GM12878 (cell line): ENCODE data around the gene COL28A1. TPM values are rescaled to one million over a fixed set of nuclear protein-coding genes. Genes with fewer than 3 reads are reported as not detected.

ENCODE experiments used
- ATAC-seq: fragments of 200-7000 bp; cut with Tn5 transposase; 3 replicates; pipeline ENCODE4 v1.9.1; 2020; ENCODE audit warnings: mild to moderate bottlenecking, moderate library complexity
- BruUV-seq: library from RNA; stranded (reverse); fragments of 400-500 nt; replicated peaks from 2 replicates; lab custom pipeline; 2021; lab: Mats Ljungman, UMichigan
- CTCF ChIA-PET: fragments of 300-600 bp; sonication (Branson Sonifier 250); formaldehyde crosslinking; extraction: SDS; loops from one replicate; lab custom pipeline; 2021; ENCODE audit warnings: inconsistent platforms; lab: Yijun Ruan, JAX
- POLR2A ChIA-PET: fragments of 350-600 bp; formaldehyde crosslinking; extraction: SDS; loops from one replicate; lab custom pipeline; 2021; ENCODE audit warnings: inconsistent platforms; lab: Charles Lee
- RAD21 ChIA-PET: fragments of 300-600 bp; sonication (Branson Sonifier 250); formaldehyde crosslinking; loops from one replicate; lab custom pipeline; 2023; ENCODE audit warnings: antibody characterized with exemption; ENCODE audit not compliant: unreplicated experiment; lab: Charles Lee
- SMC1A ChIA-PET: fragments of 300-600 bp; sonication (Branson Sonifier 250); formaldehyde crosslinking; loops from one replicate; lab custom pipeline; 2023; ENCODE audit not compliant: unreplicated experiment, uncharacterized antibody; lab: Charles Lee
- DNase-seq: peaks from one replicate; pipeline ENCODE4 v3.0.0-alpha.2; 2011; ENCODE audit warnings: low read depth, low spot score
- FAIRE-seq: peaks from 3 replicates; lab custom pipeline; 2011; peaks lifted over from hg19 to GRCh38; lab: Jason Lieb, UNC
- H2AFZ ChIP-seq: 2 replicates; pipeline ENCODE4 v1.6.0; 2011; ENCODE audit warnings: low read depth, low read length, control low read depth; ENCODE audit not compliant: control insufficient read depth
- H3K27ac ChIP-seq: 2 replicates; pipeline ENCODE4 v1.5.1; 2011; ENCODE audit warnings: control low read depth; ENCODE audit not compliant: control insufficient read depth, insufficient read depth
- H3K27me3 ChIP-seq, 2 experiments: replicated peaks in 1 of 2; 2 replicates each; pipeline versions ENCODE4 v1.6.0 to v1.6.1; 2011; ENCODE audit warnings: low read length in 1 of 2; ENCODE audit not compliant: control insufficient read depth in 2 of 2, insufficient read depth in 2 of 2
- H3K36me3 ChIP-seq, 2 experiments: 2 replicates each; pipeline ENCODE4 v1.5.1; 2011; ENCODE audit warnings: low read length in 1 of 2; ENCODE audit not compliant: control insufficient read depth in 2 of 2, insufficient read depth in 2 of 2
- H3K4me1 ChIP-seq: 2 replicates; pipeline ENCODE4 v1.6.1; 2011; ENCODE audit warnings: mild to moderate bottlenecking, low read length, moderate library complexity, mixed read lengths; ENCODE audit not compliant: control insufficient read depth, insufficient read depth
- H3K4me2 ChIP-seq: 2 replicates; pipeline ENCODE4 v1.6.0; 2011; ENCODE audit warnings: control low read depth; ENCODE audit not compliant: control insufficient read depth, insufficient read depth
- H3K4me3 ChIP-seq: fragments of 200-600 bp; sonication (generic); 2 replicates; pipeline ENCODE4 v1.5.1; 2016
- H3K79me2 ChIP-seq: 2 replicates; pipeline ENCODE4 v1.6.0; 2011; ENCODE audit warnings: low read length; ENCODE audit not compliant: control insufficient read depth, insufficient read depth
- H3K9ac ChIP-seq: 2 replicates; pipeline ENCODE4 v1.8.0; 2011; ENCODE audit warnings: low read length, control low read depth, mixed read lengths; ENCODE audit not compliant: control insufficient read depth, insufficient read depth
- H3K9me3 ChIP-seq: replicated peaks from 3 replicates; pipeline ENCODE4 v1.5.1; 2011; ENCODE audit warnings: mild to moderate bottlenecking, low read length; ENCODE audit not compliant: control insufficient read depth, insufficient read depth
- H4K20me1 ChIP-seq: 2 replicates; pipeline ENCODE4 v1.6.0; 2011; ENCODE audit not compliant: control insufficient read depth, insufficient read depth
- BACH1 ChIP-seq: fragments of 450-650 bp; IDR thresholded peaks from 2 replicates; pipeline ENCODE4 v1.6.1; 2017; ENCODE audit warnings: mild to moderate bottlenecking, borderline replicate concordance
- BRCA1 ChIP-seq: IDR thresholded peaks from 2 replicates; pipeline ENCODE4 v1.6.1; 2011; ENCODE audit warnings: low read depth, low read length, improper control_type of control experiment
- CHD4 ChIP-seq: fragments of 200-600 bp; sonication (generic); IDR thresholded peaks from 2 replicates; pipeline ENCODE4 v1.6.1; 2016; ENCODE audit warnings: mild to moderate bottlenecking
- MXI1 ChIP-seq: fragments of 150-350 bp; IDR thresholded peaks from 2 replicates; pipeline ENCODE4 v1.6.1; 2011; ENCODE audit warnings: low read depth, mild to moderate bottlenecking, inconsistent platforms, low read length, improper control_type of control experiment
- NR2C1 ChIP-seq: fragments of 450-650 bp; IDR thresholded peaks from 2 replicates; pipeline ENCODE4 v1.6.1; 2017; ENCODE audit warnings: antibody characterized with exemption, mild to moderate bottlenecking, moderate library complexity
- POLR2AphosphoS5 ChIP-seq: IDR thresholded peaks from 2 replicates; pipeline ENCODE4 v1.6.1; 2011; ENCODE audit warnings: mild to moderate bottlenecking, low read length, inconsistent platforms
- RELA ChIP-seq: fragments of 450-650 bp; IDR thresholded peaks from 2 replicates; pipeline ENCODE4 v1.8.0; 2014; ENCODE audit warnings: borderline replicate concordance; ENCODE audit not compliant: partially characterized antibody
- SMARCA5 ChIP-seq: fragments of 450-650 bp; IDR thresholded peaks from 2 replicates; pipeline ENCODE4 v1.6.1; 2017; ENCODE audit warnings: mild to moderate bottlenecking
- SPI1 ChIP-seq: IDR thresholded peaks from 2 replicates; pipeline ENCODE4 v1.6.1; 2011; ENCODE audit warnings: low read depth, mild to moderate bottlenecking, low read length, moderate library complexity, borderline replicate concordance; ENCODE audit not compliant: insufficient read depth
- ZNF207 ChIP-seq: fragments of 450-650 bp; IDR thresholded peaks from 2 replicates; pipeline ENCODE4 v1.6.1; 2014; ENCODE audit warnings: antibody characterized with exemption, mild to moderate bottlenecking, borderline replicate concordance
- WGBS: methylation state at CpG from one replicate; pipeline ENCODE4 v1.1.6; 2016; ENCODE audit warnings: low lambda C conversion rate; ENCODE audit not compliant: insufficient replicate concordance, insufficient coverage; ENCODE audit errors: missing lambda C conversion rate; 5-methylcytosine and 5-hydroxymethylcytosine counted together
- in situ Hi-C: fragments of 300-500 bp; cut with MboI; formaldehyde crosslinking; loops from 9 replicates; pipeline ENCODE4 v1.14.3; 2018; ENCODE audit warnings: mixed read lengths
- intact Hi-C: fragments of 100-400 bp; cut with micrococcal nuclease; formaldehyde crosslinking; loops from one replicate; pipeline ENCODE4 v1.14.2; 2022; ENCODE audit not compliant: unreplicated experiment
- polyA plus RNA-seq, 11 experiments: library from polyadenylated mRNA; depleted of rRNA in 4 of 11; unstranded in 6 of 11; stranded (reverse) in 5 of 11; fragments of >200 nt; fragmentation: Nextera tagmentation in 4 of 11; fragmentation: Illumina TruSeq in 1 of 11; extraction: Ambion mirVana in 4 of 11; extraction: Trizol in 1 of 11; gene quantifications; 1 replicate in 1 of 11; 2 replicates in 10 of 11; pipeline versions ENCODE4 v1.2.1 to v1.2.3, GENCODE V29; 2011 to 2016; ENCODE audit warnings: inconsistent platforms in 2 of 11, missing spikeins in 2 of 11, low read depth in 1 of 11
- total RNA-seq, 4 experiments: library from RNA; depleted of rRNA in 3 of 4; stranded (reverse); fragments of >200 nt in 3 of 4; fragmentation: Illumina TruSeq in 1 of 4; extraction: Trizol in 1 of 4; gene quantifications; 2 replicates each; pipeline versions ENCODE4 v1.2.1 to v1.2.3, GENCODE V29; 2013 to 2021

Gene COL28A1
- total and polyA plus RNA-seq, 10 of the 15 experiments (the other 5 are each of a cell fraction or from before 2014, with no cell fraction given), result 0.05 to 0.22 TPM; not detected in 8

DNA sequence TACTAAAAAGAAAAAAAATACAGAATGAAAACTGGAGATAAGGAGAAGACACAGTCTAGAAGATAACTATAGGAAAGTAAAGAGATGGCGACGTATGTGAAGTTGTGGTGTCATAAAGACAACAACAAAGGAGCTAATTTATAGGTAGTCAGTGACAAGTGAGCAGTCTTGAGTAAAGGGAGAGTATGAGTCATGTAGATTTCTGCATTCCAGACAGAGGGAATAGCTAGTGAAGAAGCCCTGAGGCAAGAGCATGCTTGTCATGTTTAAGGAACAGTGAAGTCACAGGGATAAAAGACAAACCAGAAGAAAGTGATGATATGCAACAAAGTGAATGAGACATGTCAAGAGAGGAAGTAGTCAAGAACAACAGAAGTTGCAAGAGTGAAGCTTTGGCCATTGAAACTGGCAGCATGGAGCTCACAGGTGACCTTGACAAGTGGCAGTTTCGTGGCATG is 28.7 kb upstream of the COL28A1 start:
- ATAC-seq, result no peak
- Histone ChIP-seq H3K36me3 (no peaks in the 10 kb centered on the region), H3K79me2 (peaks cover 25% of the 10 kb centered on the region), H2AFZ (no peak overlapping the region), H3K4me1 (0 out of 2 replicates have a peak, but pooled peaks cover 3% of the 10 kb centered on the region), H3K4me2 (no peak overlapping the region), H4K20me1 (no peaks in the 10 kb centered on the region), H3K9me3 (no peaks in the 10 kb centered on the region), H3K27ac (no peak overlapping the region), H3K4me3 (no peak overlapping the region), H3K27me3 (no peaks in the 10 kb centered on the region)
- WGBS, result 78% methylated on average over 3 of the region's 3 CpGs
- in situ Hi-C loops, result no loop called here
- intact Hi-C loops, result no loop called here
- FAIRE-seq, result no peak
- ChIA-PET RAD21 (interaction anchor here (1.3 to 1.9 kb wide), 2 partner anchors 21 to 377 kb away, joined by 4 to 5 read pairs; no protein-coding TSS in a partner anchor), CTCF (interaction anchor here (0.7 to 1.3 kb wide), 5 partner anchors 21 to 653 kb away, joined by 3 to 5 read pairs (median 4); no protein-coding TSS in a partner anchor), SMC1A (interaction anchor here (0.9 to 1.9 kb wide), 4 partner anchors 14 to 117 kb away, joined by 3 to 4 read pairs (median 4); no protein-coding TSS in a partner anchor), POLR2A (interaction anchor here (0.6 kb wide), 1 partner anchor 14 kb away, joined by 3 read pairs; no protein-coding TSS in a partner anchor)
- DNase-seq, result no peak
- TF ChIP-seq SPI1 (peak; percentile 42; the same call in 1 of the 2 replicates), NR2C1 (no peak)
- TF ChIP-seq, all 136 proteins: peak for 1
- H3K9ac ChIP-seq, result no peak overlapping the region
- BruUV-seq, result no TSS peak

- no peak overlapping the region for H2AFZ ChIP-seq
- BruUV-seq, result no TSS peak
- CTCF ChIA-PET, result interaction anchor here (0.6 to 1.3 kb wide), 5 partner anchors 14 to 140 kb away, joined by 3 to 5 read pairs (median 4); no protein-coding TSS in a partner anchor
These were observed 28.1 kb upstream of the COL28A1 start for GRCh38 chr7:7563813-7564212.

More at GRCh38 chr7:7563813-7564212, 28.1 kb upstream of the COL28A1 start:
- Histone ChIP-seq H3K4me3 (no peak overlapping the region), H3K9me3 (no peaks in the 10 kb centered on the region), H3K27ac (no peak overlapping the region), H3K4me2 (no peak overlapping the region), H3K27me3 (no peaks in the 10 kb centered on the region), H3K4me1 (0 out of 2 replicates have a peak, but pooled peaks cover 3% of the 10 kb centered on the region), H3K9ac (no peak overlapping the region), H3K79me2 (peaks cover 21% of the 10 kb centered on the region), H3K36me3 (no peaks in the 10 kb centered on the region), H4K20me1 (no peaks in the 10 kb centered on the region)
- ChIA-PET SMC1A (interaction anchor here (0.9 to 1.5 kb wide), 3 partner anchors 9 to 84 kb away, joined by 3 read pairs; no protein-coding TSS in a partner anchor), RAD21 (interaction anchor here (1.3 to 1.9 kb wide), 2 partner anchors 22 to 376 kb away, joined by 4 to 5 read pairs; no protein-coding TSS in a partner anchor), POLR2A (interaction anchor here (0.9 kb wide), 1 partner anchor 12 kb away, joined by 3 read pairs; no protein-coding TSS in a partner anchor)
- FAIRE-seq (no peak), DNase-seq (no peak), ATAC-seq (no peak)
- intact Hi-C loops (no loop called here), in situ Hi-C loops (no loop called here)
- TF ChIP-seq BACH1 (no peak), CHD4 (no peak), SMARCA5 (no peak), MXI1 (no peak), RELA (no peak), ZNF207 (no peak), POLR2AphosphoS5 (no peak), BRCA1 (no peak)
